Renal pelvis (tissue), 4 donors: ENCODE data around the gene SCN4A. TPM values are rescaled to one million over a fixed set of nuclear protein-coding genes. Genes with fewer than 3 reads are reported as not detected.
"Not testable (repeated sequence)": the region's sequence is repeated elsewhere in the genome, so short reads cannot be mapped to it uniquely, and the experiment has no call there.

Source experiments
- DNase-seq: peaks from one replicate; pipeline ENCODE4 v3.0.0-alpha.2; 2013
- polyA plus RNA-seq, 3 donors: library from polyadenylated mRNA; unstranded; fragments of 120-200 nt; gene quantifications; one replicate each; pipeline ENCODE4 v1.2.1, GENCODE V29; 2013; ENCODE audit not compliant: insufficient read length in 3 of 3

The SCN4A gene
- polyA plus RNA-seq, 3 donors = 0.71 to 1.2 (median 1.1) TPM

DNA sequence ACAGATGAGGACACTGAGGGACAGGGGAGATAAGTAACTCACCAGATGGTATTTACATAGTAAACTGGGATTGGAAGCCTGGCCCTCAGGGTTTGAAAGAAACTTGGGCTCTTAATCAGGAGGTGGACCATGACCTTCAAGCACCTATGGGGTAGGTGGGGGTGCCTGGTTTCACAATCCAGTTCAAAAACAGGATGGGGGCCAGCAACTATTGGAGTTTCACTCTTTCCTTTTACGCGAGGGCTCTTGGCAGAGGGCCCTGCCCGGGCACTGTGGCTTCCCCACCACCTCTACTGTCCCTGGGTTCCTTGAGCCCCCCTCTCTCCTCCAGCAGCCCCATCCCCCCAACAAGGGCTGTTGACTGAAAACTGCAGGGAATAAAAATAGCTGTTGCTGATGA, 14.1 kb upstream of the SCN4A start:
- no peak for DNase-seq

DNA sequence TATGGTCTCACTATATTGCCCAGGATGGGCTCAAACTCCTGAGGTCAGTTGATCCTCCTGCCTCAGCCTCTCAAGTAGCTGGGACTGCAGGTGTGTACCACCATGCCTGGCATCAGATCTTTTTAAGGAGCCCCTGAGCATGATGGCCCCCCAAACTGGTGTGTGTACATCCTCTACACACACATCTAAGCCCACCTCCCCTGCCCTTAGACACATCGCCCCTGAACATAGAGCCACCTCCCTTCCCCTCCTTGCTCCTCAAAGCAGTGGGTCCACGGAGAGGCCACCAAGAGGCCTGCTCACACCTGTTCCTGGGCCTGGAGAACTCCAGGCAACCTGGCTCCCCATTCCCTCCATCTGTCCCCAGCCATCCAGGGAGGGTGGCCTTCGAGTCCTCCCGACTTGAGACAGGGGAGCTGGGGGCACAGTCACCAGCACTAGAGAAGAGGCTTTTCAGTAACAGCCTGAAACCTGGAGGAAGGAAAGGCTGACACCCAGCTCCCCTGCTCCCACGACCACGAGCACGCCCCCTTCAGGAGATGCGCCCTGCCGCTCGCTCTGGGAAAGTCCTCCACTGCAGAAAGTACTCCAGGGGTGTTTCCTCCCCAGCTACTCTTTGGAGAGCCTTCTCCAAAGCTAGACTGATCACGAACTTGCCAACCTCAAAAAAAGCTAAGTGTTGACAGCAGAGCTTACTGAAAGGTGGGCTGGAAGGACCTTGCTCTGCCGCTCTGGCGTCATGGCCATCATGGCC, 12.8 kb upstream of the SCN4A start:
- DNase-seq = no peak

- no peak for DNase-seq
These were observed 12.1 kb upstream of the SCN4A start for GRCh38 chr17:63984651-63985386.

DNA sequence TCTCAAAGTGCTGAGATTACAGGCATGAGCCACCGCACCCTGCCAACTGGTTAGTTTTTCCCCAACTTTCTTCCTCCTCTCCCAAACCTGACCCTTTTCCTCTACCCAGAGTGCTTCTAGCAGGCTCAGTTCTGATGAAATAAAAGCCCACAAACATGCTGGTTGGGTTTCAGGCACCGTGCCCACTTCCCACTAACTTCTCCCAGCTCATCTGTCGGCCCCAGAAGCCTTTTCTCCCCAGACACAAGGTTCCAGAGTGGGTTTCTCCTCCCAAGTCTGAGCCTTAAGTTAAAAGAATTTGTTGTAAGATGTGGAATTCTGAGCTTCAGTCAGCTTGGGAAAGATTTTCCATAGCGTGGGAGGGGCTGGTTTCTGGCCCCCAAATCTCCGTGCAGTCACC, 11.5 kb upstream of the SCN4A start:
- DNase-seq = no peak

DNA sequence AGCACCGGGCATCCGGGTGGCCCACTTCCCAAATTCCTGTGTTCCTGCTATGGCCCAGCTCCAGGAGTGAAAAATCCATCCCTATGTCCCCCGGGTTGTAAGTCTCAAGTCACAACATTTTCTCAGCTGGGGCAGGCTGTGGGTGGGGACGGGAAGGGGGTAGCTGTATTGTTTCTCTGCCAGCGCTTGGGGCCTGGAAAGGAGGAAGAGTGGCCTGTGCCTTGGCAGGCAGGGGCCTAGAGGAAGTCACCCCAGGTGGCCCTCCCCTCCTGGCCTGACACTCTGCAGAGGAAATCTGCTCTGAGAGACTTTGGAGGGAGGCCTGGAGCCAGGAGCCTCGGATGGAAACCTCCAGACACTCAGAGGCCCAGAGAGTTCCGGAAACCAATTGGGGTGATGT, 10.6 kb upstream of the SCN4A start:
- DNase-seq = no peak

- DNase-seq = not testable (repeated sequence)
These were observed 9.9 kb upstream of the SCN4A start for GRCh38 chr17:63982641-63983040.

- DNase-seq = no peak
These were observed 5.8 kb upstream of the SCN4A start for GRCh38 chr17:63978272-63979200.

DNA sequence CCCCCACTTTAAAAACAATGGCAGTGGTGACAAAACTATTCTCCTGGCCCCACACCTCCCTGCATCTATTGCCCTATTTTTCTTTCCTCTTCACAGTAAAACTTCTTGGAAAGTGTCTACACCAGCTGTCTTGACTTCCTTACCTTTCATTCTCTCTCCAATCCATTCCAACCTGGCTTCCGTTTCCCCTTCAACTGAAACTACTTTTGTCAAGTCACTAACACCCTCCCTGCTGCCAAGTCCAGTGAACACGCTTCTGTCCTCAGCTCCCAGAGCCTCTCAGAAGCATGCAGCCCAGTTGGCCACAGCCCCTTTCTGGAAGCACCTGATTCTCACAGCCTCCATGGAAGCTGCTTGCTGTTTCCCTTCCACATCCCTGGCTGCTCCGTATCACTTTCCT, 4.0 kb upstream of the SCN4A start:
- no peak for DNase-seq

GRCh38 chr17:63975541-63976092, 2.9 kb upstream of the SCN4A start:
- no peak for DNase-seq

GRCh38 chr17:63974594-63975192, 2.0 kb upstream of the SCN4A start:
- DNase-seq = no peak

DNA sequence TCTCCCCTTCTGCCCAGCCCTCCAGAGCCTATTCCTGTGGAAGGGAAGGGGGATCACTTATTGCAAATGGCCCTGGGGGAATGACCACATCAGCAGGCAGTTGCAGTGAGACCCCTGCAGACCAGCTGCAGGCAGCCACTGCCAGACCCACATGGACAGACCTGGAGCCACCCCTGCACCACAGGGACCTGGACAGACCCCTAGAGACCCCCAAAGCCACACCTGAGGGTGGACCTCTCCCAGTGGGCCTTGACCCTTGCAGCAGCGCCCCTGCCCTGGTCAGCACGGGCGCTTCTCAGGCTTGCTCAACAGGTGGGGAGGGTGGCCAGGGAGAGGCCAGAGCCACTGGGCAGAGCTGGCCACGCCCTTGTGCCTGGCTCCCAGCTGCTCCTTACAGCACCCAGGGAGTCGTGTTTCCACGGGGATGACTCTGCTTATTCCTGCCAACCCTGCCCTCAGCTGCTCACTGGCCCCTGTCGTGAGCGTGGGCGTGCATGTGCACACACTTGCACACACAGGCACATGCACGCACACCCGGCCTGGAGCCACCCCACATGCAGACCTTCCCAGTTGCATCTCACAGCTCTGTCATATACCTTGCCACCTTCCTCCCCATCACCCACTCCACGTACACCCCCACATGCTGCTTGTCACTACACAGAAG, 1.3 kb upstream of the SCN4A start:
- no peak for DNase-seq

GRCh38 chr17:63973247-63973646, 529 bp upstream of the SCN4A start:
- DNase-seq = no peak

- DNase-seq = no peak
These were observed 3.4 kb downstream of the SCN4A start for GRCh38 chr17:63969278-63969677.

DNA sequence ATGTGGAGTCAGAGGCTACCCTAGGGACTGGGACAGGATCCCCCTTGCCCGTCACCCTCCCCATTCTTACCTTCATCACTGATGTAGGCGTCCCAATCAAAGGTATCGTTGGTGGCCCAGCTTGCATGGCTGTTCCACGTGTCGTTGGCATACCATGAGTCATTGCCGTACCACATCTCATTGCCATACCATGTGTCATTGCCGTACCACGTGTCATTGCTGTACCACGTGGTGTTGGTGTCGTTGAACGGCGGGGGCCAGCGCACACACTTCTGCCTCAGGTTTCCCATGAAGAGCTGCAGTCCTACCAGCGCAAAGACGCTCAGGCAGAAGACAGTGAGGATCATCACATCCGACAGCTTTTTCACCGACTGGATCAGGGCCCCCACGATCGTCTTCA, 4.8 kb downstream of the SCN4A start:
- no peak for DNase-seq

DNA sequence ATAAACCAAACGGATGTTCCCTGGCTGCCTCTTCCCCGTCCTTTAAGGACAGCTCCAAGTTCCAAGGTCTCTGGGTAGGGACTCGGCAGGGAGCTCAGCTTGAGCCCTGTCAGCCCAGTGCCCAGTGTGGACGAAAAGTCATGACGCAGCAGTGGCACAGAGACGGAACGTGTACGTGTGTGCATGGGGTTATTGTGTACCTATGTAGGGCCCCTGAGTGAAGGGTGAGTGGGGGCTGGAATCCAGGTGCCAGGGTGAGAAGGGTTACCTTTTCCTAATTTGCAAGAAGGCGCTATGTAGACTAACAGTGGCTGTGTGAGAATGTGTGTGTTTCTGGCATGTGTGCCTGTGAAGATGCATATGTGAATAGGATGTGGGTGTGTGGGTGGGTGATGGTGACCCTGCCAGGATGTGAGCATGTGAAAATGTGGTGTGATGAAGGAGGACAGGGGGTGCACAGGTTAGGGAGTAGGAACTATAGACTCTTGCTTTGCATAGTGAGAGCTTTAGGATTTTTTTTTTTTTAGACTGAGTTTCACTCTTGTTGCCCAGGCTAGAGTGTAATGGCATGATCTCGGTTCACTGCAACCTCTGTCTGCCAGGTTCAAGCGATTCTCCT, 6.0 kb downstream of the SCN4A start:
- DNase-seq = no peak

GRCh38 chr17:63963123-63963522, 9.6 kb downstream of the SCN4A start:
- DNase-seq = no peak

GRCh38 chr17:63962298-63962744, 10.4 kb downstream of the SCN4A start:
- no peak for DNase-seq

GRCh38 chr17:63961355-63962212, 11.1 kb downstream of the SCN4A start:
- no peak for DNase-seq

GRCh38 chr17:63960430-63960829, 12.3 kb downstream of the SCN4A start:
- DNase-seq = no peak

DNA sequence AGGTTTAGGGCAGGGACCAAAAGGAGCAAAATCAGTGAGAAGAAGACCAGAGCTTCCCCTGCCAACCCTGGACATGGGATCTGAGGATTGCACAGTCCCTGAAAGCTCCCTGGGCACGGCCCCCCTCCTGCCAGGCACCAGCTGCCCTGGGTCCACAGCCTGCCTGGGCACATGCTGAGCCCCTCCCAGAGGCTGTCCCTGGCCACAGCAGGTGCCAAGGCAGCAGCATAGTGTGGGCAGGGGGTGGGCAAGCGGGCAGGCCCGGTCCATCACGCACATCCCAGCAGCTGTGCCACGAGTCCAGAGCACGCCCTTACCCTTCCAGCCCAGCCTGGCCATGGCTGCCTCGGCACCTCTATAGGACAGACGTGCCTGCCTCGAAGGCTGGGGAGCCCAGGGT, 12.7 kb downstream of the SCN4A start:
- DNase-seq = no peak
